Limb (tissue), 2 donors: ENCODE measurements around the gene NPTXR.

Experiments
- DNase-seq, 2 donors: peaks; one replicate each; pipeline ENCODE4 v3.0.0-alpha.2; 2016; ENCODE audit errors: extremely low spot score in 2 of 2

NPTXR gene

GRCh38 chr22:38799265-38800002 lies 44.4 kb downstream of the NPTXR start:
- DNase-seq, result no peak

DNA sequence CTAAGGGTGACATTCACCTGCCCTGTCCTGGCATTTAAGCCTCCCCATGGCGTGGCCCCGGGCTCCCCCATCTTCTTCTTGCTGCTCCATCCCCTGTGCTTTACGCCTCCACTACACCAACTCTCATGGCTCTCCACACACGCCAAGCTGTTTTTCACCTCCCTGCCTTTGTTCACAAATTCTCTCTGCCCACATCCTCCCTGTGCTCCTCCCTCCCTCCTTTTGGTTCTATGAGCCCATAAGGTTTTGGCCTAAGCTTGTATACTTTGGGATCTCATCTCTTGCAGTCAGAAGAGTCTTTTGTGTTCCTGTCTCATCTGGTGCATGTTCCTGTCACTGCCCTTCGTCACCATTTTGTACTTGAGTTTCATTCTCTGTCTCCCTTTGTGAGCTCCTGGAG lies 45.3 kb downstream of the NPTXR start:
- DNase-seq, result no peak

DNA sequence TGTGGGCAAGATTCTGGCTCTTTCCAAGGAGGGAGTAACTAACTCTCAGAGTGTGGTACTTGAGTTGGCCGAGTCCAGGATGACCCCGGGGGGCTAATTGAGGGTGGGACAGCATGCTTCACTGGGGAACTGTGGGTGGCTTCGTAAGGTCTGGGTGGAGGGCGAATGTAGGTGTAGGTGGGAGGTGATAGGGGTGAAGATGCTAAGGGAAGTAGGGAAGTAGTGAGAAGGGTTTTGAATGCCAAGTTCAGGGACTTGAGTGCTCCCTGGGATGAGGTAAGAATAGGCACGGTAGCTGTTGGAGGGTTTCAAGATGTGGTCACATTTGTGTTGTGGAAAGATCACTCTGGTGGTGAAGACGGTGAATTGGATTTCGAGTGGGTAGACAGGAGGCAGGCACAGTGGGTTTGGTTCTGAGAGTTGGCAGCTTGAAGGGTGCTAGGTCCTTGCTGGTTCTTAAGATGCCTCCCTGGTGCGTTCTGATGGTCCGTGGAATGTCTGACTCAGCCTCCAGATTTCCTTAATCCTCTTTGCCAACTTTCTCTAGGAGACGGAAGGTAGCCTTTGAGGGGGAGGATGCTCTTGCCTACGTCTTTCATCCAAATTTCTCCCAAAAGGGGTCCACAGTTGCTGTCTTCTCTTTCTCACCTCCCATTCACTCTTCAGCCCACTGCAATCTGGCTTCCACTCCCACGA lies 47.4 kb downstream of the NPTXR start:
- DNase-seq, result no peak

GRCh38 chr22:38795569-38795968 lies 48.3 kb downstream of the NPTXR start:
- no peak for DNase-seq

- DNase-seq, result peak; percentile 91 to 98
Measured at GRCh38 chr22:38793721-38794466, 49.9 kb downstream of the NPTXR start, which contains the start of gene DNAL4. Gene DNAL4, minus strand, starts transcription at chr22:38794143. Its CDS starts 11,412 bp downstream, at chr22:38782731.

GRCh38 chr22:38793317-38793716 lies 50.5 kb downstream of the NPTXR start:
- DNase-seq, result no peak

GRCh38 chr22:38792833-38793232 lies 51.0 kb downstream of the NPTXR start:
- no peak for DNase-seq

GRCh38 chr22:38789606-38790005 lies 54.2 kb downstream of the NPTXR start:
- DNase-seq, result no peak

DNA sequence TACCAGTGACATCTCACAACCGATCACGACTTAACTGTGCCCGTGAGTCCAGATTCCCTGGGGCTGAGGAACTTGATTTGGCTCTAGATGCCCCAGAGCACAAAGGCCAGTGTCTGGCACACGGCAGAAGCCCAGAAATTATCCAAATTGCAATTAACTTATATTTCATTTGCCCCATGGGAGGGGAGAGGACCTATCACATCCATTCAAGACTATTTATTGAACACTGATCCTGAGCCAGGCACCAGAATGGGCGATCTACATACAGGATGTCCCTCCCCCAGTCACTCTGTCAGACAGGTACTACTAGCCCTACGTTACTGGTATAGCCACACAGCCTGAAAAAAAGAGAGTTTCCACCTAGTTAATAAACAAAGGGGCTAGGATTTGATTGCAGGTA lies 55.0 kb downstream of the NPTXR start:
- no peak for DNase-seq

GRCh38 chr22:38788021-38788816 lies 55.6 kb downstream of the NPTXR start:
- peak in 1 of 2 donors; percentile 75 for DNase-seq

- no peak for DNase-seq
Measured at GRCh38 chr22:38786631-38787030, 57.2 kb downstream of the NPTXR start.

DNA sequence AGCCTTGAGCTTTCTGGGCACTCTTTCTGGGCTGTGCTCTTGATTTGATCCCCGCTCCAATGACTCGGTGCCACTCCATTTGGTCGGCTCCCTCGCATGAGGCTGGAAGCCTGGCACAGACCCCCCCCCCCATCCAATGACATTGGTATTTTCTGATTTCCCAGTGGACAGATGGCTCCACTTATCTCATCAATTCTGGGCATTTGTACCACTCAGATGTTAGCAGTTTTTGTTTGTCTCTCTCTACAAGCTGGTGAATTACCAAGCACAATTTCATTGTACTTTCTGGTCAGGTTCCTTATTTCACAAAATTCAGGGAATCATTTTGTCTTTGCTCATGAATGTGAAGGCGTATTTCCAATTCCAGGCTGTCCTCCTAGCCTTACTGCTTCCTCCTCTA lies 59.0 kb downstream of the NPTXR start:
- DNase-seq, result no peak

DNA sequence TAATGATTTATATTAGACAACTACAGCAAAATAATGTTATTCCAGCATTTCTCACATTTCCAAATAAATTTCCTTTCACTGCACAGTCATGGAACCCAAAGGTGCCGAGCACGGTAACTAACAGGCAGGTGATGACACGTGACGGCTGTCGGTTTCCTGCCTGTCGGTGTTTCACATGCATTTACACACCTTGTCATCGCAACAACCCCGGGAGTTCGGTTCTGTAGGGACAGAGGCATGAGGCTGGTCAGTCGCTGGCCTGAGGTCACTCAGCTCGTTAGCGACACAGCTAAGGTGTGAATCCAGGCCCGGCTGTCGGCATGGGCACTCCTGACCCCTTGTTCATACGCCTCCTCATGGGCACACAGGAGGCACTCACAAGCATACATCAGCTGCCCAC lies 59.8 kb downstream of the NPTXR start:
- no peak for DNase-seq

DNA sequence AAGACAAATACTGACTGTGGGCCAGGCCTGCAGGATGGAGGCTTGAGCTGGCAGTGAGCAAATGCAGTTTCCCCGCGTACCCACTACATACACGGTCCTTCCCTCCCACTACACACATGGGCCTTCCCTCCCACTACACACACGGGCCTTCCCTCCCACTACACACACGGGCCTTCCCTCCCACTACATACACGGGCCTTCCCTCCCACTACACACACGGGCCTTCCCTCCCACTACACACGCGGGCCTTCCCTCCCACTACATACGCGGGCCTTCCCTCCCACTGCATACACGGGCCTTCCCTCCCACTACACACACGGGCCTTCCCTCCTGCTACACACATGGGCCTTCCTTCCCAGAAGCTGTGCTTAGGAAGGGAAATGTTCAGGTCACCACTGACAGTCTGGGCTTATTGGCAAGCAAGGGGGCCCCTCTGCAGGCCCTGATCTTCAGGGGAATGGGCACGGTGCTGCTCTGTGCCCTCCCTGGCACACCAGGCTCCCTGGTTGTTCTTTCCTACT lies 60.7 kb downstream of the NPTXR start:
- DNase-seq, result no peak

- DNase-seq, result no peak
Measured at GRCh38 chr22:38782402-38783094, 61.3 kb downstream of the NPTXR start.

- no peak for DNase-seq
Measured at GRCh38 chr22:38781033-38781432, 62.8 kb downstream of the NPTXR start.

DNA sequence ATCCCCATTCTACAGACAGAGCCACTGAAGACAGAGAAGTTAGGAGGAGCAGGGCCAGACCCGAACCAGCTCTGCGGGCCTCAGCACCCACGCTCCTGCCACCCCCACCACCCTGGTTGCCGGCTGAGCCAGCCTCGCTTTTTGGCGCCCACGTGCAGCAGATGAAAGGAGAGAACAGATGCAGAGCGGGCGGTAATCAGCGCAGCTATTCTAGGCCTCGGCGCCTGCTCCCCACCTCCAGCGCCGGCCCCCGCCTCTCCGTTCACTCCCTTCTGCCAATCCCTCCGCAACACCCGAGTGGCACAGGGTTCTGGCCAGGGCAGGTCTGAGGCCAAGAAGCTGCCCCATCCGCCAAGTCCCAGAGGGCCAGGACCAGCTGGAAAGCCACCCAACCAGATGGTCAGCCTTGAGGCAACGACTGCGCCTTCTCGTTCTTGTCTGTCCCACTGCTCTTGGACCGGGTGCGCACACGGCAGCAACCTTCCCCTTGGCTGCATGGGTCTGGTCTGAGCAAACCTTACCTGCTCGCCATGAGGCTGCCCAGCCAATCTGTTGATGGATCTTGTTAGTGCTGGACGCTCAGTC lies 66.6 kb downstream of the NPTXR start:
- DNase-seq, result no peak

DNA sequence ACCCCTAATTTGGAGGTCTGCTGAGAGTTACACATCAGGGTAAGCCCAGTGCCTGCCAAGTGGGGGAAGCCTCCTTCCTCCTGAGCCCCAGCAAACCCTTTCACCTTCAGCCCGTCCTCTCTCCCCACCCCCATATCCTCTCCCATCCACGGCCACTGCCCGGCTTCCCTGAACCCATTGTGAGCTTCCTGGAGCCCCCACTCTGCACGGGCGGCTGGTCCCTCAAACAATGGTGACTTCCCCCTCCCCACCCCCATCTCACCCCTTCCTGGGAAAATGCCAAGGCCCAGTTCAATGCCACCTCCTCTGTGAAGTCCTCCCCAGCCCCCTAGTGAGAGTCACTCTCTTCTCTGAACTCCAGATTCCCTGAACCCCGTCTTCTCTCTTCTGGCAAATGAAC lies 67.7 kb downstream of the NPTXR start:
- DNase-seq, result no peak

GRCh38 chr22:38775656-38776055 lies 68.2 kb downstream of the NPTXR start:
- no peak for DNase-seq

GRCh38 chr22:38774496-38775166 lies 69.2 kb downstream of the NPTXR start:
- DNase-seq, result no peak
